ENCODE data around the gene APEX1.
"Not testable (repeated sequence)": the region's sequence is repeated elsewhere in the genome, so short reads cannot be mapped to it uniquely, and the experiment has no call there.

Gene APEX1

GRCh38 chr14:20501346-20501745 lies 46.3 kb downstream of the APEX1 start:
- no peak for TF ChIP-seq CTCF (conservative IDR thresholded peaks at IDR 0.05; ENCODE audit: low read depth, low read length)
- DNase-seq (ENCODE audit: low read depth): no peak
- H3K4me3 ChIP-seq (ENCODE audit: low read length): no peak overlapping the region

- DNase-seq (ENCODE audit: low read depth): no peak
- no peak overlapping the region for H3K4me3 ChIP-seq (ENCODE audit: low read length)
- no peak for TF ChIP-seq CTCF (conservative IDR thresholded peaks at IDR 0.05; ENCODE audit: low read depth, low read length)
Measured at GRCh38 chr14:20503898-20504297, 48.9 kb downstream of the APEX1 start.

GRCh38 chr14:20506276-20506675 lies 51.2 kb downstream of the APEX1 start:
- not testable (repeated sequence) for H3K4me3 ChIP-seq (ENCODE audit: low read length); DNase-seq (ENCODE audit: low read depth)

- DNase-seq (ENCODE audit: low read depth); H3K4me3 ChIP-seq (ENCODE audit: low read length): not testable (repeated sequence)
Measured at GRCh38 chr14:20506752-20507151, 51.7 kb downstream of the APEX1 start.
